RWPE1 (cell line): Measurements from ENCODE around the gene ASMTL.
"Not testable (repeated sequence)": the region's sequence is repeated elsewhere in the genome, so short reads cannot be mapped to it uniquely, and the experiment has no call there.

Experiments
- CTCF ChIA-PET: fragments of 350-600 bp; sonication (Branson Sonifier 250); formaldehyde crosslinking; extraction: SDS; loops from one replicate; lab custom pipeline; 2021; lab: Yijun Ruan, JAX
- POLR2A ChIA-PET: fragments of 400-600 bp; formaldehyde crosslinking; extraction: SDS; loops from one replicate; lab custom pipeline; 2020; ENCODE audit warnings: antibody characterized with exemption; ENCODE audit not compliant: low non-redundant PET; lab: Yijun Ruan, JAX
- DNase-seq: peaks from one replicate; pipeline ENCODE4 v3.0.0; 2012; ENCODE audit warnings: low spot score
- H3K27ac ChIP-seq: fragments of 450-650 bp; 2 replicates; pipeline ENCODE4 v1.5.1; 2017
- TF ChIP-seq, protein P1 (sequence below): fragments of 450-650 bp; conservative IDR thresholded peaks from 2 replicates; pipeline ENCODE4 v1.5.1; 2017; ENCODE audit warnings: low read depth, mild to moderate bottlenecking

Gene ASMTL

DNA sequence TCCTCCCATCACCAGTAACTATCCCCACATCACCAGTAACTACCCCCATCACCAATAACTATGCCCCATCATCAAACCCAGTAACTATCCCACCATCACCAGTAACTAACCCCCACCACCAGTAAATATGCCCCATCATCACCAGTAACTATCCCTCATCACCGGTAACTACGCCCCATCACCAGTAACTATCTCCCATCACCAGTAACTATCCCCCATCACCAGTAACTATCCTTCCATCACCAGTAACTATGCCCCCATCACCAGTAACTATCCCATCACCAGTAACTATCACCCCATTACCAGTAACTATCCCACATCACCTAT lies 2.9 kb downstream of the ASMTL start:
- POLR2A ChIA-PET: no interaction called here
- TF ChIP-seq, protein P1, sequence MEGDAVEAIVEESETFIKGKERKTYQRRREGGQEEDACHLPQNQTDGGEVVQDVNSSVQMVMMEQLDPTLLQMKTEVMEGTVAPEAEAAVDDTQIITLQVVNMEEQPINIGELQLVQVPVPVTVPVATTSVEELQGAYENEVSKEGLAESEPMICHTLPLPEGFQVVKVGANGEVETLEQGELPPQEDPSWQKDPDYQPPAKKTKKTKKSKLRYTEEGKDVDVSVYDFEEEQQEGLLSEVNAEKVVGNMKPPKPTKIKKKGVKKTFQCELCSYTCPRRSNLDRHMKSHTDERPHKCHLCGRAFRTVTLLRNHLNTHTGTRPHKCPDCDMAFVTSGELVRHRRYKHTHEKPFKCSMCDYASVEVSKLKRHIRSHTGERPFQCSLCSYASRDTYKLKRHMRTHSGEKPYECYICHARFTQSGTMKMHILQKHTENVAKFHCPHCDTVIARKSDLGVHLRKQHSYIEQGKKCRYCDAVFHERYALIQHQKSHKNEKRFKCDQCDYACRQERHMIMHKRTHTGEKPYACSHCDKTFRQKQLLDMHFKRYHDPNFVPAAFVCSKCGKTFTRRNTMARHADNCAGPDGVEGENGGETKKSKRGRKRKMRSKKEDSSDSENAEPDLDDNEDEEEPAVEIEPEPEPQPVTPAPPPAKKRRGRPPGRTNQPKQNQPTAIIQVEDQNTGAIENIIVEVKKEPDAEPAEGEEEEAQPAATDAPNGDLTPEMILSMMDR: no peak
- CTCF ChIA-PET: no interaction called here

DNA sequence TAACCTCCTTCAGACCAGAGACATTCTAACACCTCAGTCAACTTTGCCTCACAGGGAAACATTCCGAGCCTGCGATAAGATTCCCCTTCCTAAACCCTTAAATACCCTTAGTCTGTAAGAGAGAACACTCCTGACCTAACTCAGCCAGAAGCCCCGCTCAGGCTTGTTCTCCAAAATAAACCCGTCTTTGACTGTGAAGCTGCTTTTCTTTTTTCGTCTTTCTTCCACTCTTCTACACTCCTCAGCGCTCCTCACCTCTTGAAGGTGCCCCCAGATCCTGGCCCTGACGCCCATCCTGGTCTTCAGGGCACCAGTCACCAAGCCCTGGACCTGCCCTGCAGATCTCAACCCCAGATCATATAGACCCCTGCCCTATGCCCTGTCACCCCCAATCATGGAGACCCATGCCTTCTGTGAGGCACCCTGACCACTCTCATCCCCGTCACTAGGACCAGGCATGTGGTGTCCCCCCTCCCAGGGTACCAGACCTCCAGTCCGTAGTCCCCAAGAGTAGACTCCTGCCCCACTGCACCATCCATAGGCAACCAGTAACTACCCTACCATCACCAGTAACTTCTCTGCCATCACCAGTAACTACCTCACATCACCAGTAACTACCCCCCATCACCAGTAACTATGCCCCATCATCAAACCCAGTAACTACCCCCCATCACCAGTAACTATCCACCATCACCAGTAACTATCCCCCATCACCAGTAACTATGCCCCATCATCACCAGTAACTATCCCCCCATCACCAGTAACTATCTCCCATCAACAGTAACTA lies 3.5 kb downstream of the ASMTL start:
- POLR2A ChIA-PET: no interaction called here
- CTCF ChIA-PET: no interaction called here
- H3K27ac ChIP-seq: no peak overlapping the region
- TF ChIP-seq, protein P1: no peak
- DNase-seq: no peak

More for the DNA sequence above, 2.9 kb downstream of the ASMTL start:
- no peak overlapping the region for H3K27ac ChIP-seq
- DNase-seq: no peak

DNA sequence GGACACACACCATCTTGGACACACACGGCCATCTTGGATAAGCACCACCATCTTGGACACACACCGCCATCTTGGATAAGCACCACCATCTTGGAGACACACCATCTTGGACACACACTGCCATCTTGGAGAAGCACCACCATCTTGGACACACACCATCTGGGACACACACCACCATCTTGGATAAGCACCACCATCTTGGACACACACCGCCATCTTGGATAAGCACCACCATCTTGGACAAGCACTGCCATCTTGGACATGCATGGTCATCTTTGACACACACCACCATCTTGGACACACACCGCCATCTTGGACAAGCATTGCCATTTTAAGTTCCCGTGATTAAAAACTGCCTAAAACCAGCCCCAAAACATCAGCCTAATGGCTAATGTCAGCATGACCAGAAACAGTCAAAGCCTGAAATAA lies 4.1 kb downstream of the ASMTL start:
- CTCF ChIA-PET, H3K27ac ChIP-seq, POLR2A ChIA-PET, DNase-seq: not testable (repeated sequence)

DNA sequence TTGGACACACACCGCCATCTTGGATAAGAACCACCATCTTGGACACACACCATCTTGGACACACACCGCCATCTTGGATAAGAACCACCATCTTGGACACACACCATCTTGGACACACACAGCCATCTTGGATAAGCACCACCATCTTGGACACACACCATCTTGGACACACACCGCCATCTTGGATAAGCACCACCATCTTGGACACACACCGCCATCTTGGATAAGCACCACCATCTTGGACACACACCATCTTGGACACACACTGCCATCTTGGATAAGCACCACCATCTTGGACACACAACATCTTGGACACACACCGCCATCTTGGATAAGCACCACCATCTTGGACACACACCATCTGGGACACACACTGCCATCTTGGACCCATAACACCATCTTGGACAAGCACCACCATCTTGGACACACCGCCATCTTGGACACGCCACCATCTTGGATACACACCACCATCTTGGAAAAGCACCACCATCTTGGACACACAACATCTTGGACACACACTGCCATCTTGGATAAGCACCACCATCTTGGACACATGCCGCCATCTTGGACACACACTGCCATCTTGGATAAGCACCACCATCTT lies 4.6 kb downstream of the ASMTL start:
- DNase-seq, POLR2A ChIA-PET, H3K27ac ChIP-seq, CTCF ChIA-PET: not testable (repeated sequence)

DNA sequence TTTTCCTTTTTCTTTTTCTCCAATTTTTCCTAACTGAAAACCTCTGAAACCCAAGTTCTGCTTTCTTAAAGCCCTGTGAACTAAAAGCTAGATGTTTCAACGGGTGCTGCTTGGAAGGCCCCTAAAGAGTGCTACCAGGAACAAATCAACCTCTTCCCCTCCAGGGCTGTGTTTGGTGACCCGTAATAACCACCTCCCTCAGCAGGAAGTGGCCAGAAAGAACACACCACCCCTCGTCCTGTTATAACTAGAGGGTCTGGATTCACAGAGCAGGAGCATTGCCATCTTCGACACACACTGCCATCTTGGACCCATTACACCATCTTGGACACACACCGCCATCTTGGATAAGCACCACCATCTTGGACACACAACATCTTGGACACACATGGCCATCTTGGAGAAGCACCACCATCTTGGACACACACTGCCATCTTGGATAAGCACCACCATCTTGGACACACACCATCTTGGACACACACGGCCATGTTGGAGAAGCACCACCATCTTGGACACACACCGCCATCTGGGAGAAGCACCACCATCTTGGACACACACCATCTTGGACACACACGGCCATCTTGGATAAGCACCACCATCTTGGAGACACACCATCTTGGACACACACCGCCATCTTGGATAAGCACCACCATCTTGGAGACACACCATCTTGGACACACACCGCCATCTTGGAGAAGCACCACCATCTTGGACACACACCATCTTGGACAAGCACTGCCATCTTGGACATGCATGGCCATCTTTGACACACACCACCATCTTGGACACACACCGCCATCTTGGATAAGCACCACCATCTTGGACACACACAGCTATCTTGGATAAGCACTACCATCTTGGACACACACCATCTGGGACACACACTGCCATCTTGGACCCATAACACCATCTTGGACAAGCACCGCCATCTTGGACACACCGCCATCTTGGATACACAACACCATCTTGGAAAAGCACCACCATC lies 5.4 kb downstream of the ASMTL start:
- POLR2A ChIA-PET, H3K27ac ChIP-seq, CTCF ChIA-PET, DNase-seq: not testable (repeated sequence)

DNA sequence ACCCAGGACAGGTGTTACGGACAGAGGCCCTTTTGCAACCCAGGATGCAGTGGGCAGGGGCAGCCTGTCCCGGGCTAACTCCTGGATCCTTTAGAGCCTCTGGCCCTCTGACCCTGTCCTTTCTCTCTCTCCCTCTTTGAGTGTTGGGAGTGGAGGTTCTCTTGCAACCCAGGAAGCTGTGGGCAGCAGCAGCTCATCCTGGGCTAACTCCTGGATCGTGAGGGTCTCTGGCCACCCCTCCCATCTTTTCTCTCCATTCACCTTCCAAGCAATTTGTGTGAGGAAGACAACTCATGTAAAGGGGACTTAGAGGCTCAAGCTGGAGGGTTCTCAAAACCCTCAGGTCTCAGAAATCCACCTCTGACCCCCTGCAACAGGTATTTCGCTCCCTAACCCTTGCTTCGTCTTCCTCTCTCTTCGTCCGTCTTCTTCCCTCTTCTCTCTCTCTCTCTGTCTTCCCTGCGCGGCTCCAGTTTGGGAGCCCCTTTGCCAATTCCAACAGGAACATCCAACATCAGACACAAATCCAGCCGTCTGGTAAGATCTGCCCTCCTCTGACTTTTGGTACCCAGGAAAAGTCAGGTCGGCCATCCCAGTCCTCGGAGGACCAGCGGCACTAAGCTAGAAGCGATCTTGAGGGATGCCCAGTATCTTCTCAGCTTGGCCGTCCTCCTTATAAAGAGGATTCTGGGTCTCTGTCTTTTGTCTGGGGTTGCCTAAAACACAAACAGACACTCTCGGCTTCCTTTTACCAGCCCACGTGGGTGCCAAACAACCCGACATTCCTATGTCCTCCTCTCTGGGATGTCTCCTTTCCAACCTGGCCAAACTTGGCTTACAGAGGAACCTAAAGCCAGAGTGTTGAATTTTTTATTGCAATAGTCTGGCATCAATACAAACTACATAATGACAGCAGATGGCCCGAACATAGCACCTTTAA lies 7.9 kb downstream of the ASMTL start:
- CTCF ChIA-PET: no interaction called here
- POLR2A ChIA-PET: no interaction called here
- no peak for DNase-seq
- no peak overlapping the region for H3K27ac ChIP-seq
- TF ChIP-seq, protein P1: no peak

DNA sequence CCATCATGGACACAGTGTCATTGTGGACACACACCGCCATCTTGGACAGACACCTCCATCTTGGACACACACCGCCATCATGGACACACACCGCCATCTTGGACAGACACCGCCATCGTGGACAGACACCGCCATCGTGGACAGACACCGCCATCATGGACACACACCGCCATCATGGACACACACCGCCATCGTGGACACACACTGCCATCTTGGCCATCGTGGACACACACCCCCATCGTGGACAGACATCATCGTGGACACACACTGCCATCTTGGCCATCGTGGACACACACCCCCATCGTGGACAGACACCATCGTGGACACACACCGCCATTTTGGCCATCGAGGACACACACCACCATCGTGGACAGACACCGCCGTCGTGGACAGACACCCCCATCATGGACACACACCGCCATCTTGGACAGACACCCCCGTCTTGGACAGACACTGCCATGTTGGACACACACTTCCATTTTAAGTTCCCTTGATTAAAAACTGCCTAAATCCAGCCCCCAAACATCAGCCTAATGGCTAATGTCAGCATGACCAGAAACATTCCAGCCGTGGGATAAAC lies 9.1 kb downstream of the ASMTL start:
- TF ChIP-seq, protein P1: no peak
- ChIA-PET CTCF (no interaction called here), POLR2A (no interaction called here)
- H3K27ac ChIP-seq: no peak overlapping the region
- no peak for DNase-seq
